ENCODE data around the gene SUGCT.
"Not testable (repeated sequence)": the region's sequence is repeated elsewhere in the genome, so short reads cannot be mapped to it uniquely, and the experiment has no call there.

The SUGCT gene

DNA sequence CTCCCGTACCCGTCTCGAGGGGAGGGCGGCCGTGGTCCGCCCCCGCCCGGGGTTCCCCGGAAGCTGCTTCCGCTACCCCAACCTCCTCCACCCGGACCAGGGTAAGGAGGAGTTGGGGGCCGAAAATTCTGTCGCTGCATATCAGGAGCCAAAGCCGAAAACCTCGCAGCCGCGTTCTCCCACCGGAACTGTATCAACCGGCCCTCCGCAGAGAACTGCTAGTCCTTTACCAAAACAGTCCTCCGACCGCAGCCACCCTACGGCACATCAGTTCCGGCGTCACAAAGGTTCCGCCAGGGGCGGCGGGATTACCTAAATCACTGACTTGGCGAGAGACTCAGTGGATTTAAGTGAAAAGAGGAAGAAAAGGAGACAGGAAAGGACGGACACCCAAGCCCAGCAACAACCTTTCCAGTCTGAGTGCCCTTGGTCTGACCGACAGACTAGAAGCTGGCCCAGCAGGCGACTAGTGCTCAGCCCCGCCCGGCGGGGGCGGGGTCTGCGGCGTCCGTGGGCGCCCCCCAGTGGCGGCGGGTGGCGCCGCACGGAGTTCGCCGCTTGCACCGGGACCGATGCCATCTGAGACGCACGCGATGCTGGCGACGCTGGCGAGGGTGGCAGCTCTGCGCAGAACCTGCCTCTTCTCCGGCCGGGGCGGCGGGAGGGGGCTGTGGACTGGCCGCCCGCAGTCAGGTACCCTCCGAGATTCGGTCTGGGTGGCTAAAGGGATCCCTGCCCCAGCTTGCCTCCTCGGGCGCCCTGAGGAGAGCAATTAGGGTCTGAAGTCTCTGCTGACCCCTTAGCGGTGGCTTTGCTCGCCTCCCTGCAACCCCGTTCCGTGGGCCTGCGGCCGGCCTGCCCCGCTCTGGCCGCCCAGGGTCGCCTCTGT, at the start of gene SUGCT, which contains the start of gene MPLKIP:
Gene SUGCT, plus strand, starts transcription at position 578 of the 889 bp plus-strand sequence.
Gene MPLKIP, minus strand, starts transcription at position 195 of the 889 bp plus-strand sequence. Its CDS starts 55 bp downstream, at position 140.
- peak; percentile 15 for DNase-seq

DNA sequence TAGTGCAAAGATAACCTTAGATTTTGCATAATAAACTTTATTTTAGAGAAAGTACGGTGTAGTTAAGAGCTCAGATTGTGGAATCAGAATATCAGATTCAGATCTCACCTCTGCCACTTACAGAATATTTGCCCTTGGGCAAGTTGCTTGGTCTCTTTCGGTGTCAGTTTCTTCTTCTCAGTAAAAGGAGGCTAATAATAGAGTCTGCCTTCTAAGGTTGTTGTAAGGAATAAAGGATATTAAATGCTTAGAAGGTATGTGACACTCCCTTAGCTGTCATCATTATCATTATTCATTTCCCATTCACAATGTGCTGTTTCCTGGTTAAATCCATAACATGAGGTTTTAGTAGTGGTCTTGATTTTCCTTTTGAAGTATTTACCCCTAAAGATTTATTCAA, 42.6 kb upstream of the SUGCT start:
- DNase-seq: no peak

- DNase-seq: no peak
Measured at GRCh38 chr7:40093631-40094350, 41.0 kb upstream of the SUGCT start.

DNA sequence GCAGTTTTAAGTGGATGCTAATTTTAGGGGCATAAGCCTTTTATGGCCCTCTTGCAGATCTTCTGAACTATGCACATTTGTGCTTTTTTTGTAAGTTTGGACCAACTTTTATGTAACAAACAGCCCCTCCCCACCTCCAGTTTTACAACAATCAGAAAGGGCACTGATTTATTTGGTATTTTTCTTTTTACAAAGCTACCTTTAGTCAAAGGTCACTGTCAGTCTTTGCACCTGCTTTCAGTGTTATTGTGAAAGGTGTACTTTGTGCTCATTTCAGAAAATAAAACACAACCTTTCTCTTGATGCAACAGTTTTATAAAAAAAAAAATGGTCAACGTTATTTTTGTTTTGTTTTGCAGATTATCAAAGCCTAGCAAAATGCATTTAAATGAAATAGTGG, 39.6 kb upstream of the SUGCT start:
- no peak for DNase-seq

DNA sequence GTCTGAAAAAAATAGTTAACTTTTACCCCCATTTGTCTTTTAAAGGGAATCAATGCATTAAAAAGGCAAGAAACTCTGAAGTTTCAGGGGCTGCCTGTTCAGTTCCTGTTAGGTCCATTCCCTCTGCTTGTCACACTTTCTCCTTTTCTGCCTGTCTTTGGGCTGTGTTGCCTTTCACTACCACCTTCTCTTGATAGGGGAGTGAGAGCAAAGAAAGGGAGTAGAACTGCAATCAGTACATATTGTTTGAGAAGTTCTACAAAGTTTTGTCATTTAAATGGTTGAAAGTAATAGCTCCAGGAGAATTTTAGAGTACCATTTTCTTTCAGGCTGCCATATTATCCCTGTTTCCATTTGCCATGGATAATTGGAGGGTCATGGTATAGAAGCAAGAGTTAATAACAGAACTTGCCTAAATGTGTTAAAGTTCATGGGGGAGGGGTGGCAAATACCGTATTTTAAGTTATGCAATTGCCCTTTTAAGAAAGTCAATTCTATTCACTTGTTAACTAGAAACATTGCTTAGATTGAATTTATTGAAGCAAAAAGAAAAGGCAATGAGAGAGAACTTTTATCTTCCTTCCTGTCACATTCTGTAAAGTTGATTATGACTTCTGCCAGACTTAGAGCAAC, 39.0 kb upstream of the SUGCT start:
- DNase-seq: no peak

GRCh38 chr7:40097728-40098127, 37.1 kb upstream of the SUGCT start:
- no peak for DNase-seq

GRCh38 chr7:40098810-40099209, 36.0 kb upstream of the SUGCT start:
- no peak for DNase-seq

GRCh38 chr7:40099837-40100236, 35.0 kb upstream of the SUGCT start:
- DNase-seq: no peak

GRCh38 chr7:40101201-40101600, 33.6 kb upstream of the SUGCT start:
- no peak for DNase-seq

GRCh38 chr7:40102897-40103296, 31.9 kb upstream of the SUGCT start:
- DNase-seq: no peak

- no peak for DNase-seq
Measured at GRCh38 chr7:40105879-40106473, 28.8 kb upstream of the SUGCT start.

- no peak for DNase-seq
Measured at GRCh38 chr7:40115936-40116335, 18.9 kb upstream of the SUGCT start.

GRCh38 chr7:40117199-40117598, 17.6 kb upstream of the SUGCT start:
- DNase-seq: not testable (repeated sequence)

DNA sequence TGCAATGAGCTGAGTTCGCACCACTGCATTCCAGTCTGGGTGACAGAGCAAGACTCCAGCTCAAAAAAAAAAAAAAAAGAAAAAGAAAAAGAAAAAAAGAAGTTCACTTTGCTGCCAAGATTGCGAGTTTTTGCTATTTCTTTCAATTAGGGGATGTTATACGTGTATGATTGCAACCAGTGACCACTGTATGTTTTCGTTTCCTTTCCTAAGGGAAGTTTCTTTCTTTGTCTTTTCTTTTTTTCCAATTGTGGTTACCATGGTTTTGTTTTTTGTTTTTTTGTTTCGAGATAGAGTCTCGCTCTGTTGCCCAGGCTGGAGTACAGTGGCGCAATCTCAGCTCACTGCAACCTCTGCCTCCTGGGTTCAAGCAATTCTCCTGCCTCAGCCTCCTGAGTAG, 16.6 kb upstream of the SUGCT start:
- not testable (repeated sequence) for DNase-seq

DNA sequence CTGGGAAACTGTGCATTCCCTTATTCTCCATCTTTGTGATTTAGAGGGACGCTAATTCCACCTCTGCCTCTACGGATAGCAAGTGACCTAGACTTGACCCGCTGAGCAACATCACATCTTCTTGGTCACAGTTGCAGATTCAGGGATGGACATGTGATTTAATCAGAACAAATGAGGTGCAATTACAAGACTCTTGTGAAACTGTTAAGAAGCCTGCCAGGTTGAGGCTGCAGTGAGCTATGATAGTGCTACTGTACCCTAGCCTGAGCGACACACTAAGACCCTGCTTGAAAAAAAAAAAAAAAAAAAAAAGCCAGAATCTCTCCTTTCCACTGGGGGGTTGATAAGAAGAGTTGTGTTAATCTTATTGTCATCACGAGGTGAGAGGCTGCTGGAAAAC, 14.8 kb upstream of the SUGCT start:
- no peak for DNase-seq

DNA sequence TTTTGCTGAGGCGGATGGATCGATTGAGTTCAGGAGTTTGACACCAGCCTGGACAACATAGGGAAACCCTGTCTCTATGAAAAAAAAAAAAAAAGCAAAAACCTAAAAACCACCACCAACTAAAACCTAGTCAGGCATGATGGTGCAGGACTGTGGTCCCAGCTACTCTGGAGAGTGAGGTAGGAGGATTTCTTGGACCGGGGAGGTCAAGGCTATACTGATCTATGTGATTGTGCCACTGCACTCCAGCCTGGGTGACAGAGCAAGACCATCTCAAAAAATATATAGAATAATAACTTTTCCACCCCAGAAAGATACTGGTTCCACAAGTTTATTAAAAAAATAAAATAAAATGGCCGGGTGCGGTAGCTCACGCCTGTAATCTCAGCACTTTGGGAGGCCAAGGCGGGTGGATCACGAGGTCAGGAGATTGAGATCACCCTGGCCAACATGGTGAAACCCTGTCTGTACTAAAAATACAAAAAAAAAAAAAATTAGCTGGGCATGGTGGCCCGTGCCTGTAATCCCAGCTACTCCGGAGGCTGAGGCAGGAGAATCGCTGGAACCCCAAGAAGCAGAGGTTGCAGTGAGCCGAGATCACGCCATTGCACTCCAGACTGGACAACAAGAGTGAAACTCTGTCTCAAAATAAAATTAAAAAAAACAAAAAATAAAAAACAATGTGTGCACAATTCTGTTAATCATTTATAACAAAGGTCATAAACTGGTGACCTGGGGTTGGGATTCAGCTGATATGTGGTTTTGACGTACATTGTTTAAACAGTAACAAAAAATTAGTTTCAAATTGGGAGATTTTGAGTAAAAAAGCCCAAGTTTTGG, 12.5 kb upstream of the SUGCT start:
- not testable (repeated sequence) for DNase-seq

DNA sequence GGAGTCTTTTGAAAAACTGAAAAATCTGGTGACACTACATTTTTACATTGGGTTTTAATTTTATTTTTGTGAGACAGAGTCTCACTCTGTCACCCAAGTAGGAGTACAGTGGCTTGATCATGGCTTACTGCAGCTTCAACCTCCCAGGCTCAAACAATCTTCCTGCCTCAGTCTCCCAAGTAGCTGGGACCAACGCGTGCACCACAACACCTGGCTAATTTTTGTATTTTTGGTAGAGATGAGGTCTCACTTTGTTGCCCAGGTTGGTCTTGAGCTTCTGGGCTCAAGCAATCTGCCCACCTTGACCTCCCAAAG, 11.9 kb upstream of the SUGCT start:
- no peak for DNase-seq

- no peak for DNase-seq
Measured at GRCh38 chr7:40133561-40134427, 1.0 kb upstream of the SUGCT start.

- DNase-seq: no peak
Measured at GRCh38 chr7:40135317-40135610, 459 bp downstream of the SUGCT start.

GRCh38 chr7:40137563-40137962, 2.8 kb downstream of the SUGCT start:
- DNase-seq: no peak

GRCh38 chr7:40138973-40139372, 4.2 kb downstream of the SUGCT start:
- DNase-seq: no peak

DNA sequence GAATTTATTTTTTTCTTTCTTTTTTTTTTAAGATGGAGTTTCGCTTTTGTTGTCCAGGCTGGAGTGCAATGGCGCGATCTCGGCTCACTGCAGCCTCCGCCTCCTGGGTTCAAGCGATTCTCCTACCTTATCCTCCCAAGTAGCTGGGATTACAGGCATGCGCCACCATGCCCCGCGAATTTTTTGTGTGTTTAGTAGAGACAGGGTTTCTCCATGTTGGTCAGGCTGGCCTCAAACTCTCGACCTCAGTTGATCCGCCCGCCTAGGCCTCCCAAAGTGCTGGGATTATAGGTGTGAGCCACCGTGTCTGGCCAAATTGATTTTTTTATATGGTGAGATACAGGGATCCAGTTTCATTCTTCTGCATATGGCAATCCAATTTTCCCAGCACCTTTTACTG, 5.1 kb downstream of the SUGCT start:
- DNase-seq: not testable (repeated sequence)
